Tibial nerve (tissue), 4 donors: Measurements from ENCODE around the gene ART5. TPM values are rescaled to one million over a fixed set of nuclear protein-coding genes. Genes with fewer than 3 reads are reported as not detected.

ENCODE experiments used
- small RNA-seq: library from RNA; depleted of rRNA; stranded (forward); fragments of <200 nt; gene quantifications from one replicate; pipeline ENCODE3, GENCODE V24; 2016
- total RNA-seq, 4 donors: library from RNA; depleted of rRNA; stranded (reverse); fragments of >200 nt; gene quantifications; one replicate each; pipeline ENCODE4 v1.1.0, GENCODE V29; 2016

The ART5 gene
- total RNA-seq, 4 donors from 2014 or later, result not detected

Small RNAs within 50 kb of the gene (small RNA-seq; reads per million reads assigned to genes)
- not detected for gene RF00019

Other genes starting within 250 kb of the ART5 start
- 1 to 10 TPM in 2 of 4 donors, not detected in 2; 2.4 to 2.8 TPM for gene ART1, start 3.1 kb upstream of the ART5 start, total RNA-seq
- 1 to 10 TPM in 1 of 4 donors, under 1 TPM in 3; 0.42 to 2.1 (median 0.83) TPM for gene CHRNA10, start 29.4 kb upstream of the ART5 start, total RNA-seq
- 100 to 1,000 TPM in 2 of 4 donors, 10 to 100 TPM in 2; 75.3 to 193 (median 115) TPM for gene NUP98, start 155.6 kb upstream of the ART5 start, total RNA-seq
- 10 to 100 TPM in 3 of 4 donors, 1 to 10 TPM in 1; 8.1 to 15.1 (median 10.8) TPM for gene PGAP2, start 166.6 kb upstream of the ART5 start, total RNA-seq
- gene RHOG, start 199.0 kb upstream of the ART5 start, total RNA-seq, result 10 to 100 TPM; 35.2 to 92.7 (median 66.0) TPM
- gene STIM1, start 213.7 kb upstream of the ART5 start, total RNA-seq, result 10 to 100 TPM; 51.3 to 70.1 (median 59.8) TPM